GM18517 (cell line): ENCODE measurements around the gene THSD4.
"Not testable (repeated sequence)": the region's sequence is repeated elsewhere in the genome, so short reads cannot be mapped to it uniquely, and the experiment has no call there.

Source experiments
- ATAC-seq: cut with Tn5 transposase; IDR thresholded peaks from one replicate; pipeline ENCODE4 v1.9.1; 2021; ENCODE audit warnings: mild to moderate bottlenecking, moderate library complexity; ENCODE audit not compliant: unreplicated experiment

The THSD4 gene

GRCh38 chr15:71250936-71251583 is 135.8 kb downstream of the THSD4 start:
- no peak for ATAC-seq

- no peak for ATAC-seq
These were observed 136.3 kb downstream of the THSD4 start for GRCh38 chr15:71251584-71252043.

- no peak for ATAC-seq
These were observed 136.9 kb downstream of the THSD4 start for GRCh38 chr15:71252044-71252739.

GRCh38 chr15:71252740-71253047 is 137.4 kb downstream of the THSD4 start:
- ATAC-seq = no peak

GRCh38 chr15:71254491-71254890 is 139.2 kb downstream of the THSD4 start:
- ATAC-seq = no peak

GRCh38 chr15:71256934-71257664 is 141.8 kb downstream of the THSD4 start:
- no peak for ATAC-seq

GRCh38 chr15:71259866-71260265 is 144.6 kb downstream of the THSD4 start:
- no peak for ATAC-seq

- ATAC-seq = no peak
These were observed 146.1 kb downstream of the THSD4 start for GRCh38 chr15:71261418-71261817.

- no peak for ATAC-seq
These were observed 146.6 kb downstream of the THSD4 start for GRCh38 chr15:71261909-71262308.

- ATAC-seq = no peak
These were observed 147.3 kb downstream of the THSD4 start for GRCh38 chr15:71262599-71262998.

- not testable (repeated sequence) for ATAC-seq
These were observed 150.3 kb downstream of the THSD4 start for GRCh38 chr15:71265606-71266005.

- no peak for ATAC-seq
These were observed 156.1 kb downstream of the THSD4 start for GRCh38 chr15:71271327-71271726.

- no peak for ATAC-seq
These were observed 157.7 kb downstream of the THSD4 start for GRCh38 chr15:71272932-71273331.

- no peak for ATAC-seq
These were observed 158.6 kb downstream of the THSD4 start for GRCh38 chr15:71273731-71274447.

GRCh38 chr15:71274448-71274798 is 159.2 kb downstream of the THSD4 start:
- ATAC-seq = no peak

GRCh38 chr15:71275098-71275497 is 159.8 kb downstream of the THSD4 start:
- ATAC-seq = no peak

- ATAC-seq = no peak
These were observed 160.5 kb downstream of the THSD4 start for GRCh38 chr15:71275566-71276335.

GRCh38 chr15:71276336-71276665 is 161.0 kb downstream of the THSD4 start:
- no peak for ATAC-seq

- ATAC-seq = no peak
These were observed 163.9 kb downstream of the THSD4 start for GRCh38 chr15:71278989-71279756.

- ATAC-seq = no peak
These were observed 164.5 kb downstream of the THSD4 start for GRCh38 chr15:71279757-71280141.
